IMR-90 (cell line): ENCODE results near the gene DAB2. TPM values are rescaled to one million over a fixed set of nuclear protein-coding genes. Genes with fewer than 3 reads are reported as not detected.

Experiments
- ATAC-seq: fragments of 200-7000 bp; cut with Tn5 transposase; 2 replicates; pipeline ENCODE4 v1.9.1; 2020; ENCODE audit warnings: low read depth, mild to moderate bottlenecking, moderate library complexity
- BruUV-seq: library from RNA; stranded (reverse); fragments of 400-500 nt; replicated peaks from 2 replicates; lab custom pipeline; 2021; lab: Mats Ljungman, UMichigan
- CTCF ChIA-PET: fragments of 300-600 bp; formaldehyde crosslinking; extraction: SDS; loops from one replicate; lab custom pipeline; 2021; ENCODE audit warnings: antibody characterized with exemption; lab: Yijun Ruan, JAX
- POLR2A ChIA-PET: fragments of 300-600 bp; sonication (Branson Sonifier 250); formaldehyde crosslinking; loops from one replicate; lab custom pipeline; 2022; ENCODE audit warnings: antibody characterized with exemption; ENCODE audit not compliant: unreplicated experiment; lab: Charles Lee
- DNase-seq: peaks from one replicate; pipeline ENCODE4 v3.0.0; 2013
- H2AFZ ChIP-seq: replicated peaks from 2 replicates; pipeline ENCODE3; 2013; ENCODE audit warnings: low read length, mild to moderate bottlenecking; ENCODE audit not compliant: poor library complexity
- H2AK5ac ChIP-seq: 2 replicates; pipeline ENCODE4 v1.6.1; 2013; ENCODE audit warnings: low read depth, low read length, inconsistent platforms
- H2AK9ac ChIP-seq: replicated peaks from 2 replicates; pipeline ENCODE3; 2013; ENCODE audit warnings: mild to moderate bottlenecking, low read depth, low read length, moderate library complexity; ENCODE audit not compliant: poor library complexity
- H2BK120ac ChIP-seq: 2 replicates; pipeline ENCODE4 v1.6.1; 2013; ENCODE audit warnings: low read depth, low read length, inconsistent platforms
- H2BK15ac ChIP-seq: 3 replicates; pipeline ENCODE4 v1.6.1; 2013; ENCODE audit warnings: low read depth, low read length, inconsistent platforms
- H2BK20ac ChIP-seq: 2 replicates; pipeline ENCODE4 v1.6.1; 2013; ENCODE audit warnings: low read depth, mild to moderate bottlenecking, inconsistent platforms, low read length, moderate library complexity
- H2BK5ac ChIP-seq: 2 replicates; pipeline ENCODE4 v1.6.1; 2013; ENCODE audit warnings: mild to moderate bottlenecking, low read depth, low read length, inconsistent platforms; ENCODE audit not compliant: poor library complexity, severe bottlenecking
- H3K14ac ChIP-seq: replicated peaks from 2 replicates; pipeline ENCODE4 v1.6.1; 2013; ENCODE audit warnings: low read depth, low read length, inconsistent platforms
- H3K18ac ChIP-seq: 2 replicates; pipeline ENCODE4 v1.6.1; 2013; ENCODE audit warnings: low read depth, low read length, control low read depth
- H3K23ac ChIP-seq: 2 replicates; pipeline ENCODE4 v1.6.1; 2013; ENCODE audit warnings: low read depth, low read length, inconsistent platforms
- H3K27ac ChIP-seq: 2 replicates; pipeline ENCODE4 v1.5.1; 2013; ENCODE audit warnings: mild to moderate bottlenecking, control low read depth, low read length; ENCODE audit not compliant: insufficient read depth
- H3K27me3 ChIP-seq: 2 replicates; pipeline ENCODE4 v1.6.1; 2013; ENCODE audit warnings: low read length; ENCODE audit not compliant: control insufficient read depth, insufficient read depth
- H3K36me3 ChIP-seq: 2 replicates; pipeline ENCODE4 v1.6.1; 2013; ENCODE audit warnings: low read length, mixed read lengths; ENCODE audit not compliant: control insufficient read depth, insufficient read depth
- H3K4ac ChIP-seq: 2 replicates; pipeline ENCODE4 v1.6.1; 2013; ENCODE audit warnings: low read depth, low read length, inconsistent platforms
- H3K4me1 ChIP-seq: 2 replicates; pipeline ENCODE4 v1.6.1; 2013; ENCODE audit warnings: low read length, mixed read lengths; ENCODE audit not compliant: control insufficient read depth, insufficient read depth
- H3K4me2 ChIP-seq: 2 replicates; pipeline ENCODE4 v1.6.1; 2013; ENCODE audit warnings: low read depth, mild to moderate bottlenecking, control low read depth, low read length, moderate library complexity
- H3K4me3 ChIP-seq: 2 replicates; pipeline ENCODE4 v1.5.1; 2013; ENCODE audit warnings: low read depth, mild to moderate bottlenecking, control low read depth, low read length, moderate library complexity; ENCODE audit not compliant: insufficient read depth
- H3K56ac ChIP-seq: 2 replicates; pipeline ENCODE4 v1.6.1; 2013; ENCODE audit warnings: low read length, inconsistent platforms; ENCODE audit not compliant: insufficient read depth; ENCODE audit errors: extremely low read depth
- H3K79me1 ChIP-seq, 2 experiments: 2 replicates each; pipeline ENCODE4 v1.6.1; 2013; ENCODE audit warnings: low read length in 2 of 2, inconsistent platforms in 1 of 2, low read depth in 1 of 2
- H3K9ac ChIP-seq: 2 replicates; pipeline ENCODE4 v1.6.1; 2013; ENCODE audit warnings: low read depth, low read length, control low read depth
- H3K9me1 ChIP-seq: 2 replicates; pipeline ENCODE4 v1.6.1; 2013; ENCODE audit warnings: low read length, inconsistent platforms; ENCODE audit not compliant: insufficient read depth
- H3K9me3 ChIP-seq: 2 replicates; pipeline ENCODE4 v1.6.1; 2013; ENCODE audit warnings: low read length; ENCODE audit not compliant: control insufficient read depth, insufficient read depth
- H4K20me1 ChIP-seq: 2 replicates; pipeline ENCODE4 v1.6.1; 2013; ENCODE audit warnings: low read length, inconsistent platforms; ENCODE audit not compliant: insufficient read depth
- H4K5ac ChIP-seq: 2 replicates; pipeline ENCODE4 v1.6.1; 2013; ENCODE audit warnings: mild to moderate bottlenecking, low read depth, low read length, control low read depth
- H4K8ac ChIP-seq, 2 experiments: 2 replicates each; pipeline ENCODE4 v1.6.1; 2013; ENCODE audit warnings: low read depth in 2 of 2, low read length in 2 of 2, control low read depth in 1 of 2, inconsistent platforms in 1 of 2
- H4K91ac ChIP-seq: 2 replicates; pipeline ENCODE4 v1.6.1; 2013; ENCODE audit warnings: low read depth, low read length, inconsistent platforms; ENCODE audit not compliant: insufficient read depth
- BHLHE40 ChIP-seq: fragments of 150-350 bp; IDR thresholded peaks from 2 replicates; pipeline ENCODE4 v1.6.1; 2016; ENCODE audit warnings: mild to moderate bottlenecking, low read depth, low read length
- CEBPB ChIP-seq: IDR thresholded peaks from 2 replicates; pipeline ENCODE4 v1.6.1; 2012; ENCODE audit warnings: low read depth, low read length, improper control_type of control experiment
- CHD1 ChIP-seq: IDR thresholded peaks from 2 replicates; pipeline ENCODE4 v1.6.1; 2012; ENCODE audit warnings: low read depth, low read length, improper control_type of control experiment
- CTCF ChIP-seq: conservative IDR thresholded peaks from 2 replicates; pipeline ENCODE4 v1.5.1; 2012; ENCODE audit warnings: mild to moderate bottlenecking, low read depth, low read length, improper control_type of control experiment
- ELK1 ChIP-seq: fragments of 150-350 bp; IDR thresholded peaks from 2 replicates; pipeline ENCODE4 v1.6.1; 2016; ENCODE audit warnings: low read depth, mild to moderate bottlenecking, low read length, moderate library complexity, borderline replicate concordance
- FOS ChIP-seq: fragments of 150-350 bp; IDR thresholded peaks from 2 replicates; pipeline ENCODE4 v1.6.1; 2016; ENCODE audit warnings: low read depth, low read length
- MAFK ChIP-seq: IDR thresholded peaks from 2 replicates; pipeline ENCODE4 v1.6.1; 2012; ENCODE audit warnings: low read depth, low read length, improper control_type of control experiment
- MAZ ChIP-seq: IDR thresholded peaks from 2 replicates; pipeline ENCODE4 v1.6.1; 2012; ENCODE audit warnings: low read depth, mild to moderate bottlenecking, low read length, improper control_type of control experiment, moderate library complexity, borderline replicate concordance
- MXI1 ChIP-seq: IDR thresholded peaks from 2 replicates; pipeline ENCODE4 v1.6.1; 2012; ENCODE audit warnings: low read depth, mild to moderate bottlenecking, low read length, moderate library complexity, borderline replicate concordance
- NFE2L2 ChIP-seq: fragments of 150-350 bp; IDR thresholded peaks from 2 replicates; pipeline ENCODE4 v1.6.1; 2016; ENCODE audit warnings: low read depth, mild to moderate bottlenecking, low read length
- POLR2A ChIP-seq: IDR thresholded peaks from 2 replicates; pipeline ENCODE4 v1.6.1; 2012; ENCODE audit warnings: mild to moderate bottlenecking, low read depth, low read length
- RAD21 ChIP-seq: IDR thresholded peaks from 2 replicates; pipeline ENCODE4 v1.6.1; 2012; ENCODE audit warnings: low read length, improper control_type of control experiment
- RFX5 ChIP-seq: IDR thresholded peaks from 2 replicates; pipeline ENCODE4 v1.8.0; 2012; ENCODE audit warnings: low read depth, mild to moderate bottlenecking, low read length, moderate library complexity
- SMC3 ChIP-seq: fragments of 150-350 bp; IDR thresholded peaks from 2 replicates; pipeline ENCODE4 v1.6.1; 2016; ENCODE audit warnings: low read depth, mild to moderate bottlenecking, antibody characterized with exemption, low read length, moderate library complexity
- USF2 ChIP-seq: fragments of 150-350 bp; IDR thresholded peaks from 2 replicates; pipeline ENCODE4 v1.6.1; 2017; ENCODE audit warnings: mild to moderate bottlenecking, antibody characterized with exemption, low read length, low read depth
- WGBS, 2 experiments: methylation state at CpG; one replicate each; pipeline versions ENCODE4 v1.1.5 to v1.1.7; 2013; ENCODE audit warnings: missing lambda C conversion rate in 2 of 2; ENCODE audit not compliant: insufficient read length in 1 of 2; ENCODE audit errors: extremely low coverage in 2 of 2; 5-methylcytosine and 5-hydroxymethylcytosine counted together
- dilution Hi-C: fragments of 300-500 bp; cut with HindIII; formaldehyde crosslinking; loops from one replicate; pipeline ENCODE4 v1.14.3; 2018; ENCODE audit warnings: low sequenced_read_pairs; ENCODE audit not compliant: unreplicated experiment
- in situ Hi-C: fragments of 300-500 bp; cut with MboI; formaldehyde crosslinking; loops from 3 replicates; pipeline ENCODE4 v1.14.3; 2019; ENCODE audit warnings: low sequenced_read_pairs, inconsistent platforms, mixed read lengths
- intact Hi-C: fragments of 100-400 bp; cut with micrococcal nuclease; formaldehyde crosslinking; loops from 2 replicates; pipeline ENCODE4 v1.10.0; 2022
- polyA plus RNA-seq, 3 experiments: library from polyadenylated mRNA; depleted of rRNA; stranded (reverse); fragments of >200 nt; gene quantifications; 2 replicates each; pipeline ENCODE4 v1.2.3, GENCODE V29; 2012; ENCODE audit warnings: low replicate concordance in 1 of 3
- total RNA-seq: library from RNA; depleted of rRNA; stranded (reverse); fragments of >200 nt; gene quantifications from 2 replicates; pipeline ENCODE4 v1.2.3, GENCODE V29; 2012

Gene DAB2
- total and polyA plus RNA-seq, 2 of the 4 experiments (the other 2 are of a cell fraction): 50.0 to 101 TPM

- intact Hi-C loops (no loop called here), dilution Hi-C loops (no loop called here), in situ Hi-C loops (no loop called here)
- Histone ChIP-seq H3K56ac (no peak overlapping the region), H2BK120ac (0 out of 2 replicates have a peak overlapping the region, but pooled peaks have one; percentile 4), H3K9me3 (no peaks in the 10 kb centered on the region), H2AK5ac (0 out of 2 replicates have a peak overlapping the region, but pooled peaks have one; percentile 42), H4K5ac (no peak overlapping the region), H4K20me1 (peaks cover 77% of the 10 kb centered on the region), H3K4me3 (no peak overlapping the region), H4K91ac (no peak overlapping the region), H2BK15ac (no peak overlapping the region), H3K9ac (no peak overlapping the region), H2AK9ac (no peak overlapping the region), H3K36me3 (peaks cover 11% of the 10 kb centered on the region), H3K4me2 (peak overlapping the region; percentile 63; the same call in 1 of the 2 replicates), H2AFZ (no peak overlapping the region), H2BK5ac (peak overlapping the region; percentile 61), H3K4me1 (peaks cover 30% of the 10 kb centered on the region), H3K14ac (0 out of 2 replicates have a peak overlapping the region, but pooled peaks have one; percentile 53), H3K4ac (peak overlapping the region; percentile 11; the same call in 1 of the 2 replicates), H3K18ac (peak overlapping the region; percentile 63; the same call in 1 of the 2 replicates), H3K27ac (no peak overlapping the region), H3K23ac (peak overlapping the region; percentile 63; the same call in 1 of the 2 replicates), H3K79me1 (peaks cover 5 to 83% of the 10 kb centered on the region in 2 experiments; a peak in 2 of 4 replicates), H3K27me3 (no peaks in the 10 kb centered on the region), H3K9me1 (peaks cover 16% of the 10 kb centered on the region), H2BK20ac (no peak overlapping the region; the same call in 1 of the 2 replicates), H4K8ac (no peak overlapping the region)
- CTCF ChIA-PET: no interaction called here
- ATAC-seq (no peak; the same call in 1 of the 2 replicates), DNase-seq (no peak)
- no peak for TF ChIP-seq FOS
- TF ChIP-seq SMC3: no peak
- TF ChIP-seq POLR2A: no peak
- TF ChIP-seq CTCF: no peak
- TF ChIP-seq NFE2L2: no peak
- TF ChIP-seq USF2: no peak
- no peak for TF ChIP-seq RFX5
- TF ChIP-seq BHLHE40: no peak
- no peak for TF ChIP-seq CHD1
- TF ChIP-seq MAZ: no peak
- TF ChIP-seq MAFK: no peak
- no peak for TF ChIP-seq ELK1
- no peak for TF ChIP-seq CEBPB
- TF ChIP-seq MXI1: no peak
- no peak for TF ChIP-seq RAD21
- BruUV-seq: no TSS peak
- no CpG with 5 or more reads among the region's 2 CpGs for WGBS, 2 experiments
- POLR2A ChIA-PET: no interaction called here
Measured at GRCh38 chr5:39415201-39415600, 9.6 kb downstream of the DAB2 start.
